Mesothelial cell of epicardium (in vitro differentiated cells): ENCODE results near the gene LZTR1. TPM values are rescaled to one million over a fixed set of nuclear protein-coding genes. Genes with fewer than 3 reads are reported as not detected.

ENCODE experiments used
- DNase-seq, 2 experiments: peaks; one replicate each; pipeline ENCODE4 v3.0.0; 2021; ENCODE audit warnings: low spot score in 2 of 2; ENCODE audit not compliant: unreplicated experiment in 2 of 2
- H3K27ac Mint-ChIP-seq: 2 replicates; pipeline ENCODE4 v1.8.0; 2021; ENCODE audit warnings: mixed read lengths
- H3K27me3 Mint-ChIP-seq: 2 replicates; pipeline ENCODE4 v1.8.0; 2021; ENCODE audit warnings: low read depth, mixed read lengths
- H3K36me3 Mint-ChIP-seq: 2 replicates; pipeline ENCODE4 v1.8.0; 2021; ENCODE audit warnings: mixed read lengths
- H3K4me1 Mint-ChIP-seq: 2 replicates; pipeline ENCODE4 v1.8.0; 2021; ENCODE audit warnings: mixed read lengths
- H3K4me3 Mint-ChIP-seq: 2 replicates; pipeline ENCODE4 v1.8.0; 2021; ENCODE audit warnings: mild to moderate bottlenecking, moderate library complexity, mixed read lengths
- H3K9me3 Mint-ChIP-seq: 2 replicates; pipeline ENCODE4 v1.8.0; 2021; ENCODE audit warnings: mixed read lengths
- CTCF ChIP-seq: fragments of 200-600 bp; sonication (generic); IDR thresholded peaks from one replicate; pipeline ENCODE4 v1.5.0; 2021; ENCODE audit warnings: antibody characterized with exemption; ENCODE audit not compliant: unreplicated experiment
- total RNA-seq: library from RNA; stranded (reverse); gene quantifications from 3 replicates; pipeline ENCODE4 v1.2.1, GENCODE V29; 2021

The LZTR1 gene
- total RNA-seq, 1 donor from 2014 or later = 97.3 TPM

- Mint-ChIP-seq H3K4me1 (peaks cover 38% of the 10 kb centered on the region), H3K27me3 (no peaks in the 10 kb centered on the region), H3K36me3 (no peaks in the 10 kb centered on the region), H3K9me3 (no peaks in the 10 kb centered on the region), H3K27ac (peak within 1 kb of the TSS; percentile 92), H3K4me3 (peak within 1 kb of the TSS; percentile 76)
- TF ChIP-seq CTCF = no peak
- DNase-seq = no peak
These were observed 32.8 kb downstream of the LZTR1 start, which contains the start of gene P2RX6 for GRCh38 chr22:21014726-21015465. Gene P2RX6, plus strand, starts transcription at chr22:21015165. Its CDS starts 10 bp downstream, at chr22:21015175.

- Mint-ChIP-seq H3K4me1 (peaks cover 38% of the 10 kb centered on the region), H3K9me3 (no peaks in the 10 kb centered on the region), H3K4me3 (no peak overlapping the region), H3K27me3 (no peaks in the 10 kb centered on the region), H3K27ac (peak overlapping the region; percentile 92), H3K36me3 (no peaks in the 10 kb centered on the region)
- DNase-seq = no peak
- TF ChIP-seq CTCF = no peak
These were observed 33.4 kb downstream of the LZTR1 start for GRCh38 chr22:21015466-21016006.

- no peak overlapping the region for H3K4me3 Mint-ChIP-seq
These were observed 34.7 kb downstream of the LZTR1 start for GRCh38 chr22:21016644-21017420.

GRCh38 chr22:21018314-21018713, 36.2 kb downstream of the LZTR1 start:
- no peaks in the 10 kb centered on the region for H3K27me3 Mint-ChIP-seq
- no peak overlapping the region for H3K4me3 Mint-ChIP-seq
- no peak overlapping the region for H3K27ac Mint-ChIP-seq
- DNase-seq = no peak
- no peak for TF ChIP-seq CTCF
- no peaks in the 10 kb centered on the region for H3K36me3 Mint-ChIP-seq
- no peaks in the 10 kb centered on the region for H3K9me3 Mint-ChIP-seq
- peaks cover 35% of the 10 kb centered on the region for H3K4me1 Mint-ChIP-seq

More at GRCh38 chr22:21016644-21017420, 34.7 kb downstream of the LZTR1 start:
- no peaks in the 10 kb centered on the region for H3K36me3 Mint-ChIP-seq
- TF ChIP-seq CTCF = no peak
- H3K4me1 Mint-ChIP-seq = peaks cover 38% of the 10 kb centered on the region
- DNase-seq = no peak
- H3K9me3 Mint-ChIP-seq = no peaks in the 10 kb centered on the region
- peak overlapping the region; percentile 73 for H3K27ac Mint-ChIP-seq
- H3K27me3 Mint-ChIP-seq = no peaks in the 10 kb centered on the region

- H3K4me1 Mint-ChIP-seq = peaks cover 11% of the 10 kb centered on the region
- H3K9me3 Mint-ChIP-seq = no peaks in the 10 kb centered on the region
- H3K27ac Mint-ChIP-seq = no peak overlapping the region
- TF ChIP-seq CTCF = peak; percentile 23
- DNase-seq = no peak
- no peak overlapping the region for H3K4me3 Mint-ChIP-seq
- H3K36me3 Mint-ChIP-seq = no peaks in the 10 kb centered on the region
- H3K27me3 Mint-ChIP-seq = no peaks in the 10 kb centered on the region
These were observed 38.8 kb downstream of the LZTR1 start for GRCh38 chr22:21020802-21021429.
